ENCODE measurements around the gene RNF167. TPM values are rescaled to one million over a fixed set of nuclear protein-coding genes. Genes with fewer than 3 reads are reported as not detected.

Gene RNF167
- total RNA-seq, 1 experiment from 2014 or later = 30.6 TPM

DNA sequence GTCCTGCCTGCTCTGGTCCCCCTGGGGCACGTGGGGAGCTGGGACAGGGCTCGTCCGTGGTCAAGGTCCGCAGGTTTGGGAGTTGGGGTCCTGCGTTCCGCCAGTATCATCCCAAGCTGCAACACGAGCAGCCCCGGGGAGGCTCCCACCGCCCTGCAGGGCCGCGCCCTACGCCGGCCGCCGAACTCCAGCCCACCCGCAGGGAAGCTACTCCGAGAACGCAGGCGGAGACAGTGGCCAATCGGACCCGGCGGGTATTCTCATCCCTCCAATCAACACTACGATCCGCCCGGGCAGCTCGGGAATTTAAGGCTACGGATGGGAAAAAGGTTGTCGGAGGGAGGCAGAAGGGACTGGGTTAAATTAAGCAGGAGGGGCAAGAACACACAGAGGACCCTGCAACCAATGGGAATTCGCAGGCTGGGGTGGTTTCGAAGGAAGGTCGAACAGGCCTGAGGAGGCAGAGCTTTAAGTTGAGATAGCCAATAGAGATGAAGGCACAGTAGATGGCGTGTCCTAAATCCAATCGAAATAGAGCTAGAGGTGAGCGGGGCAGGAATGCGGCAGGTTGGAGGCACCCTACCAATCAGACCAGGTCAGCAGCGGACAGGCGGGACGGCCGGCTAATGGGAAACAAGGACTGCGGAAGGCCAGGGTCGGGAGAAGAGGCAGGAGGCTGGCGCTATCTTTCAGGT lies 26.9 kb downstream of the RNF167 start:
- DNase-seq (ENCODE audit: low read depth, low spot score) = peak; percentile 100
- in situ Hi-C loops (cut with HindIII; ENCODE audit: low pct_unique_long_range_greater_than_20kb, low sequenced_read_pairs) = no loop called here

DNA sequence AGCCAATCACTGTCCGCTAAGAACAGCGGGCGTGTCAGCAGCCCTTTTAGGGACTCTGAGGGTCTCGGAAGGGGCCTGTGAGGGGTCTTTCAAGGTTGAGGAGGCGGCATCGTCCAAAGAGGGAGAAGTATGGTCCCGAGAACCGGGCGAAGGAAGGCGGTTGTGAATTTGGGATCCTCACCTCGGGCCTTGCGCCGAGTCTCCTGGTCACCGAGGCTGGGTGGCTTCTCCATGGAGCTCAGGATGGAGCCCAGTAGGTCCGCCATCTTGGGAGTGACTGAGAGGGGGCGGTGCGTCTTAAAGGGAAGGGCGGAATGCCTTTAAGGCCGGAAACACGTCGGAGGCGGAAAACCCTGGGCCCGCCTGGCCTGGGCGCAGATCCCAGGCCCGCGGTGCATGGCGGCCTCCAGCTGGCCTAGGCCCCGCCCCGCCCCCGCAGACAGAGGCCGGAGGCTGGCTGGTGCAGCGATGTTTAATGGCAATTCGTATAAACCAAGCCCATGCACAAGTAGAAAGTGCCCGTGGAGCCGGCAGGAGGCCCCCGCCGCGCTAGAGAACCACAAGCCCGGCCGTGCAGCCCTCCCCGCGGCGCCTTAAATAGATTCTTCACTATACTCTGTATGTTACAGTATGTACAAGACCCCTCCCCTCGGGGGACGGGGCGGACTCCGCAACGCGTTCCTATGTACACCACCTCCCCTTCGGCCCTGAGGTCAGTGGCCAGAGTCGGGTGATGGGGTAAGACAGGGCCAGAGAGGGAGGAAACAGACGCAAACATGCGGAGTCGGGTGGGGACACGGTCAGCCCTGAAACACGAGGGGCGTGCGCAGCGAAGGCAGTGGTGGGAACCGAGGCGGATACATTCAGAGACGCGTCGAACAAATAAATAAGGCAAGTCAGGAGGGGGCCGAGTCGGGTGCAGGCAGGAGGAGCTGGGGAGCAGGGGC lies 27.7 kb downstream of the RNF167 start, which contains the start of gene SPAG7:
Gene SPAG7 (minus strand): TSS at position 279 of the 947 bp plus-strand sequence. CDS start 13 bp downstream, at position 266.
- in situ Hi-C loops (cut with HindIII; ENCODE audit: low pct_unique_long_range_greater_than_20kb, low sequenced_read_pairs) = no loop called here
- DNase-seq (ENCODE audit: low read depth, low spot score) = peak; percentile 94

GRCh38 chr17:4968486-4969046 lies 28.5 kb downstream of the RNF167 start:
- in situ Hi-C loops (cut with HindIII; ENCODE audit: low pct_unique_long_range_greater_than_20kb, low sequenced_read_pairs) = no loop called here
- DNase-seq (ENCODE audit: low read depth, low spot score) = no peak

DNA sequence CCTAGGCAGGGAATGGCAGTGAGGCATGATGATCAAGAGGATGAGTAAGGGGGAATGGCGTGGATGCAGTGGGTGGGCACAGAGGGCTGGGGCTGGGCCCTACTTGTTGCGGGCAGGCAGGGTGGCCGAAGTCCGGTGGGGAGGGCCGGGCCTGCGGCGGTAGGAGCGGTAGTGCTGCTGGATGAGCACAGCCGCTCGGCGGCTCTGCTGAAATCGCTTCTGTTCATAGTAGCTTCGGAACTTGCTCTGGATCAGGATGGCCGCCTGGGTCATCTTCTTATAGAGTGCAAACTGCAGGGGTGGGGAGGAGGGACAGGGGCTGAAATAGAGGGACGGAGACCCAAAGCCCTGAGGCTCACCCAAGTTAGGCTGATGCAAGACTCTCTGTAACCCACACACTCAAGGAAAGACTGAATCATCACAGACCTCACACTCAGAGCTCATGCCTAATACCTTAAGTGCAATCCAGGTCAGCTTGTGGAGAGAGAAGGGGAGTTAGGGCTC lies 29.0 kb downstream of the RNF167 start:
- DNase-seq (ENCODE audit: low read depth, low spot score) = no peak
- in situ Hi-C loops (cut with HindIII; ENCODE audit: low pct_unique_long_range_greater_than_20kb, low sequenced_read_pairs) = no loop called here

DNA sequence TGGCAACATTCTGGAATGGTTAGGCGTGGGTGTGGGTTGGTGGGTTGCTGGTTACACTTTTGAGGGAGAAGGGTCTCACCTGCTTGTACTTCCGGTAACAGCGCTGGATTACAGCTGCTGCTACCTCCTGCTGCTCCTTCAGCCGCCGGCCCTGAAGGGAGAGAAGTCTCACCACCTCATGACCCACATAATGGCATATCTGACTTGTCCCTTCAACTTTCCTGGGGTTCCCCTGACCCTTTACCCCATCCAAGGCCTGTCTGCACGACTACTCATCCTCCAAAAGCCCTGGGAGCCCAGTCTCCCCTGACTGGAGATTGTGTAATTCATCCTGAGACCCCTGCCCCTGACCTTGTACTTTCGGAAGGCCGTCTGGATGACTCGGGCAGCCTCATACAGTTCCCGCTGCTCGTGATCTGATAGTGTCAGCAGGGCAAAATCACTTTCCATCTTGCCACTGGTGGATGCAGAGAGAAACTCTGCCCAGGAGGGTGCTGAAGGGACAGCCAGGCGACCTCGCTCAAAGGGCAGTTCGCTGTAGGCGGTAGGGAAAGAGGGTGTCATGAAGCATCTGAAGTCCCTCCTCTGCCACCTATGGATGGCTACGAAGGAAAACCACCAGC lies 29.6 kb downstream of the RNF167 start:
- in situ Hi-C loops (cut with HindIII; ENCODE audit: low pct_unique_long_range_greater_than_20kb, low sequenced_read_pairs) = no loop called here
- no peak for DNase-seq (ENCODE audit: low read depth, low spot score)

DNA sequence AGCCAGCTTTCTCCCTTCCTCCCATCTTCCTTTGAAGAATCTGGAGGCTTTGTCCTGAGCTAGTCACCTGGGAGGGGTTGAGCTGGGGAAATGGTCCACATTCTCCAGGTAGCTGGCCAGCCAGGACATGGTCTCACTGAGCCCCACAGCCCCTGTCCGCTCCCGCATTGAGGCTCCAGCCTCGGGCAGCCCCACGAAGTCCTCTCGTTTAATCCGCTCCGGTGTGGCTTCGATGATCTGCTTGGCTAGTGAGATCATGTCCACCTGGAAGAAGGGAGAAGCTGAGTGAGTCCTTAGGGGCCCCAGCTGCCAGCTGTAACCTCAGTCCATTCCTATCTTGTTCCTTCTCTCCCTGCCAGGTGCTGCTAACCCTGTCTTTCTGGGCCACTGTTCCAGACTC lies 30.2 kb downstream of the RNF167 start:
- DNase-seq (ENCODE audit: low read depth, low spot score) = no peak
- in situ Hi-C loops (cut with HindIII; ENCODE audit: low pct_unique_long_range_greater_than_20kb, low sequenced_read_pairs) = no loop called here

DNA sequence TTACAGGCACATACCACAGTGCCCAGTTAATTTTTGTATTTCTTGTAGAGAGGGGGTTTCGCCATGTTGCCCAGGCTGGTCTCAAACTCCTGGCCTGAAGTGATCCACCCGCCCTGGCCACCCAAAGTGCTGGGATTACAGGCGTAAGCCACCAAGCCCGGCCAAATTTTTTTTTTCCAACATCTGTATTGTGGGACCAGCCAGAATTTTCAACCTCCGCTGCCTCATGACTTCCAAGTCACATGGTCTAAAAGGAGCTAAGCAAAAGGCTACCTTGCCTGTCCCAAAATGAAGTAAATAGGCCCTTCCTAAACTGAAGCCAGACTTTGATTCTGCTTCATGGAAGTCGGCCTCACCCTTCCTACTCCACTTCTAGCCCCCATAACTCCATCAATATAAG lies 31.8 kb downstream of the RNF167 start:
- in situ Hi-C loops (cut with HindIII; ENCODE audit: low pct_unique_long_range_greater_than_20kb, low sequenced_read_pairs) = no loop called here
- DNase-seq (ENCODE audit: low read depth, low spot score) = no peak

GRCh38 chr17:4972322-4972721 lies 32.3 kb downstream of the RNF167 start:
- in situ Hi-C loops (cut with HindIII; ENCODE audit: low pct_unique_long_range_greater_than_20kb, low sequenced_read_pairs) = no loop called here
- no peak for DNase-seq (ENCODE audit: low read depth, low spot score)

DNA sequence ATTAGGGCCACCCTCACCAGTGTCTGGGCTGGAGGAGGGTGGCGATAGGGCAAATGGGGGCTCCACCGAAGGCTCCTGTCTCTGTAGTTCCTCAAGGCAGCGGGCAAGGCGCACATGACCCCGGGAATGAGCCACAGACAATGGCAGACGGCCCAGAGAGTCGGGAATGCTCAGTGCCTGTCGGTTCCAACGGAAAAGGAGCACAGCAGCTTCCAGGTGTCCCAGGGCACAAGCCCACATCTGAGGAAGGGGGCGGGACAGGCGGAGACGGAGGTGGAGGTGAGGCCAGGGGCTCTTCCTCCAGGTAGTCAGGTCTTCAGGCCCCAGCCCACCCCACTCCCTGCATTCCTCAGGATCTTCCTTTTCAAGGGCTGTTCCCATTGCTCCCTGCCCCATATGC lies 32.7 kb downstream of the RNF167 start:
- no peak for DNase-seq (ENCODE audit: low read depth, low spot score)
- in situ Hi-C loops (cut with HindIII; ENCODE audit: low pct_unique_long_range_greater_than_20kb, low sequenced_read_pairs) = no loop called here

DNA sequence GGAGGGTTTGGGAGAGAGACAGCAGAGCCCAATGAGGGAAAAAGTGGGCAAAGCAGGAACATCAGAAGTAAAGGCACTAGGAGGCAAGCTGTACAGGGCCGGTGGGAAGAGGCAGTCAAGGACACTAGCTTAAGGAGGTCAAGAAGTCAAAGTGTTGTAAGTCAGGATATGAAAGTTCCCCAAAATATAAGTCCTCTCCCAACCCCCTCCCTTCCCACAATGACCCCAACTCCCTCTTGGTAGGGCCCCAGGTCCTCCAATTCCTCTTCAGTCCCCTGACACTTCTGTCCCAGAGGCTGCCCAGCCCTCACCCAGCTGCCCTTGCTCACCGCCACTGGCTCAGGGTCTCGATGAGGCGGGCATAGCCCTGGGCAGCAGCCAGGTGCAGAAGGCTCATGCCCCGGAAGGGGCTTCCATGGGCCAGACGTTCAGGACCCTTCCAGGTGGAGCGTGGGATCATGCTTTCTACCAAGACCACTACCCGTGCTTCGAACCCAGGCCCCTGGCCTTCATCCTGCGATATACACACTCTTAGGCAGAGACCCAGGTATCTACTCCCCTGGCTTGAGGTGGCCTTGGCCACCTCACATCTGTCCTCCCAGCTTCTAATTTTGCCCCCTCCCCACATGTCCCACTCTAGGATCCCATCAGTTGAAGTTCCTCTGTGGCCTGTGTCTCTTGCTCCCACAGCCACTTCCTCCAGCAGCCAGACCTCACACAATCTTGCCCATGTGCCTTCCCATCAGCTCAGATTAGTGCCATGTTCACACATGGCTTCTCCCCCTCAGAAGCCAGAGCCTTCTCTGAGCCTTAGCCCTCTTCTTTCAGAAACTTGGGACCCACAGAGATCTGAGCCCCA lies 33.4 kb downstream of the RNF167 start:
- in situ Hi-C loops (cut with HindIII; ENCODE audit: low pct_unique_long_range_greater_than_20kb, low sequenced_read_pairs) = no loop called here
- no peak for DNase-seq (ENCODE audit: low read depth, low spot score)

- in situ Hi-C loops (cut with HindIII; ENCODE audit: low pct_unique_long_range_greater_than_20kb, low sequenced_read_pairs) = no loop called here
- DNase-seq (ENCODE audit: low read depth, low spot score) = no peak
Observed at GRCh38 chr17:4974115-4974670, 34.1 kb downstream of the RNF167 start.

DNA sequence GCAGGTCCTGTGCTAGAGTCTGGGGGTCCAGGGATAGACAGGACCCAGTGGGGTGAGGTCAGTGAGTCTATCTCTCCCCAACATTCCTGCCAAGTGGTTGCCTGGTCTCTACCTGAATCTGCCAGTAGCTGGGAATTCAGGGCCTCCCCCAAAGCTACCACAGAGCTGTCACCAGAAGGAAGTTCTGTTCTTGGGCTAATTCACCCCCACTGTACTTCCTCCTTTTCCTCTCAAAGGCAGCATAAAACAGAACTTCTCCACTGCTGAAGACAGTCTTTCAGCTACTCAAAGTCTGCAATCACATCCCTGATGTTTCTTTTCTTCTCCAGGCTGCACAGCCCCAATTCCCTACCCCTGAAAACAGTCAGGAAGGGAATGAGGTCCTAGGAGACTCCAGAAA lies 38.7 kb downstream of the RNF167 start:
- in situ Hi-C loops (cut with HindIII; ENCODE audit: low pct_unique_long_range_greater_than_20kb, low sequenced_read_pairs) = no loop called here
- no peak for DNase-seq (ENCODE audit: low read depth, low spot score)

DNA sequence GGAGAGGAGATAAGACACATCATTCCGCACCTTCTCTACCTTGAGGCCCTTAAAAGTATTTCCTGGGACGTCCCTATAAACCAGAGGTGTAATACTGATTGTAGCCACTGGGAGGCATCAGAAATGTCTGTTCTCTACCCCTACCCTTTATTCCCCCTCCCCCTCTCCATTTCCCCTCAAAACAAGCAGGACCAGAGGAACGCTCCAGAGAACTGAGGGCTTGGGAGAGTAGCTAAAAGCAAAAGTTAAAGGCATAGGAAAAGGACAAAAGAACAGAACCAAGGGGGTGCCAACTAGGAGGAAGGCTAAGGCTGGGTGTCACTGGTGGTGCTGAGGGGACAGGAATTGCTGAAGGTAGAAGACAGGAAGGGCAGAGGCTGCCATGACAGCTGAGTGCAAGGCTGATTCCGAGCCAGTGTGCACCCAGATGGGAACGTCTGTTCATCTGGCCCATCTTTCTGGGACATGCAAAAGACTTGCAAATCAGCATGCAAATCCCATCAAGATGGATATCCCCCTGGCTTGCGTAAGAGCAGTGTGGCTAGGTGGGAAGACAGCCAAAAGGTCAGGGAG lies 40.7 kb downstream of the RNF167 start:
- in situ Hi-C loops (cut with HindIII; ENCODE audit: low pct_unique_long_range_greater_than_20kb, low sequenced_read_pairs) = no loop called here
- DNase-seq (ENCODE audit: low read depth, low spot score) = peak; percentile 81

DNA sequence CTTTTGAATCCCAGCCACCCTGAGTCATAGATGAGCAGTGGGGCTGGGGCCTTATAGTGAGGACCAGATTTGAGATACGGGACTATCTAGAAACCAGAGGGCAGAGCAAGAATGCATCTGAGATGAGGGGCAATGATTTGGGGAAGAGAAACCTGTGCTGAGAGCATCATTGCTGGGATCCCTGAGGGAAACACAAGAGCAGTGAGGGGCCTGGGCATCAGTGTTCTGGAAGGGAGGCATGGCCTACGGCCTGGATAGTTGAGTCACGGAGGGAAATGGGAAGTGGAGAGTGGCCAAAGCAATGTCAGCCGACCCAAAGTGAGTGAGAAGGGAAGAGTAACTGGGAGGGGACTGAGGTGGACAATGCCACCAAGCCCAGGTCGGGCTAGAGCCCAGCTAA lies 42.2 kb downstream of the RNF167 start:
- DNase-seq (ENCODE audit: low read depth, low spot score) = no peak
- in situ Hi-C loops (cut with HindIII; ENCODE audit: low pct_unique_long_range_greater_than_20kb, low sequenced_read_pairs) = no loop called here

DNA sequence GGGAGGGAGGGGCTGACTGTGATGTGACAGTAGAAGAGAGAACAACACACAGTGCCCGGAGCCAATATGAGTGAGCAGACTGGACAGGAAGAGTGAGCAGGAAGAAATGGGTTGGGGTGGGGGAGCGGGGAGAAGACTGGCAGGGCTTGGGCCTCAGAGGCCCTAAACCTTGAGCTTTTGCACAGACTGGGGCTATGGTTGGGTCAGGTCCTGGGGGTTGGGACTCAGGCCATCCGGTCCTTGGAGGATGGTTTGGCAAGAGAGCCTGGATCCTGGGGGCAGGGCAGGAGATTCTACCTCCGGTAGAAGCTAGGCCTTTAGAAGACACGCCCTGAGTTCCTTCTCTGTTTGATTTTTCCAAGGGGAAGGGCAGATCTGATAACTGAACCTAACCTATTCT lies 46.3 kb downstream of the RNF167 start:
- no peak for DNase-seq (ENCODE audit: low read depth, low spot score)
- in situ Hi-C loops (cut with HindIII; ENCODE audit: low pct_unique_long_range_greater_than_20kb, low sequenced_read_pairs) = no loop called here

- DNase-seq (ENCODE audit: low read depth, low spot score) = peak; percentile 75
- in situ Hi-C loops (cut with HindIII; ENCODE audit: low pct_unique_long_range_greater_than_20kb, low sequenced_read_pairs) = no loop called here
Observed at GRCh38 chr17:4986951-4987766, 47.1 kb downstream of the RNF167 start, which contains the start of gene CAMTA2. CAMTA2 (minus strand) TSS chr17:4987675; CDS start chr17:4986222, 1,453 bp downstream.
